ENCODE results near the gene ALDH18A1. TPM values are rescaled to one million over a fixed set of nuclear protein-coding genes. Genes with fewer than 3 reads are reported as not detected.

ALDH18A1 gene
- total RNA-seq, 4 donors from 2014 or later, result 2.6 to 6.7 (median 5.7) TPM

DNA sequence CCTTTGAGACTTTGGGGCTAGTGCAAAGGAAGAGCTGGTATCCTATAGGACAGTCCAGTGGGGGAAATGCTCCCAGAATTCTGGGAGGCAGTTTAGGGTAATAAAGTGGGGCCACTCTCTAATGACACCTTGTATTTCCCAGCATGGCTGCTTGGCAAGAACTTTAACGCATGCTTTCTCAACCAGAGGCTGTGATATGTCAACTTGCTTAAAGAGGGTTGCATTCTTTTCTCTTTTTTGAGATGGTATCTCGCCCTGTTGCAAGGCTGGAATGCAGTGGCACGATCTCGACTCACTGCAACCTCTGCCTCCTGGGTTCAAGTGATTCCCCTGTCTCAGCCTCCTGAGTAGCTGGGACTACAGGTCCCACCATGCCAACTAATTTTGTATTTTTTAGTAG lies 38.4 kb downstream of the ALDH18A1 start:
- Histone ChIP-seq H3K27ac (no peak overlapping the region), H3K9me3 (no peaks in the 10 kb centered on the region), H3K4me3 (no peak overlapping the region), H3K36me3 (peaks cover 0 to 28% of the 10 kb centered on the region in 2 donors), H3K27me3 (no peaks in the 10 kb centered on the region), H3K4me1 (no peaks in the 10 kb centered on the region)
- TF ChIP-seq POLR2A (IDR thresholded peaks at IDR 0.05), result no peak
- TF ChIP-seq, protein P1, sequence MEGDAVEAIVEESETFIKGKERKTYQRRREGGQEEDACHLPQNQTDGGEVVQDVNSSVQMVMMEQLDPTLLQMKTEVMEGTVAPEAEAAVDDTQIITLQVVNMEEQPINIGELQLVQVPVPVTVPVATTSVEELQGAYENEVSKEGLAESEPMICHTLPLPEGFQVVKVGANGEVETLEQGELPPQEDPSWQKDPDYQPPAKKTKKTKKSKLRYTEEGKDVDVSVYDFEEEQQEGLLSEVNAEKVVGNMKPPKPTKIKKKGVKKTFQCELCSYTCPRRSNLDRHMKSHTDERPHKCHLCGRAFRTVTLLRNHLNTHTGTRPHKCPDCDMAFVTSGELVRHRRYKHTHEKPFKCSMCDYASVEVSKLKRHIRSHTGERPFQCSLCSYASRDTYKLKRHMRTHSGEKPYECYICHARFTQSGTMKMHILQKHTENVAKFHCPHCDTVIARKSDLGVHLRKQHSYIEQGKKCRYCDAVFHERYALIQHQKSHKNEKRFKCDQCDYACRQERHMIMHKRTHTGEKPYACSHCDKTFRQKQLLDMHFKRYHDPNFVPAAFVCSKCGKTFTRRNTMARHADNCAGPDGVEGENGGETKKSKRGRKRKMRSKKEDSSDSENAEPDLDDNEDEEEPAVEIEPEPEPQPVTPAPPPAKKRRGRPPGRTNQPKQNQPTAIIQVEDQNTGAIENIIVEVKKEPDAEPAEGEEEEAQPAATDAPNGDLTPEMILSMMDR (IDR thresholded peaks at IDR 0.05 in 4 of 5, conservative IDR thresholded peaks at IDR 0.05 in 1 of 5), result no peak
- ATAC-seq (no peak), DNase-seq (no peak)
- in situ Hi-C loops (cut with MboI; ENCODE audit: low sequenced_read_pairs in 4 of 4), result loop anchor here in 3 of 4 donors (10.0 to 25.0 kb wide), 3 partner anchors 381 to 406 kb away; no protein-coding TSS in a partner anchor
- intact Hi-C loops (cut with DNase I; ENCODE audit: low total_unique reads), result no loop called here

DNA sequence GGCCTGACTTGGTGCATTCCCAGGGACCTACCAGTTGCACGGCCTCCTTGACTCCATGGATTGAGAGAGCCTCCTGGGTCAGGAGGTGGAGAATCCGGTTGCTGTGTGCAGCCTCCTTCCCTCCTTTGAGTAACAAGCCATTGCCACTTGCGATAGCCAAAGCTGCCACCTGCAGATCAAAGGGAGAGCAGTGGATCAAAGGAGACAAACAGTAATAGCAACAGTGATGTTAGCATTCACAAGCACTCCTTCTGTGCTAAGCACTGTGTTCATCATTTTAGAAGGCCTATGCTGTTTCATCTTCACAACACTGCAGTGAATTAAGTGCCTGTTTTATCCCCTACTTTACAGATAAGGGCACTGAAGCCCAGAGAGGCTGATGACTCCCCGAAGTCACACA lies 40.1 kb downstream of the ALDH18A1 start:
- Histone ChIP-seq H3K4me3 (no peak overlapping the region), H3K9me3 (no peaks in the 10 kb centered on the region), H3K36me3 (peaks cover 0 to 28% of the 10 kb centered on the region in 2 donors), H3K27me3 (no peaks in the 10 kb centered on the region), H3K27ac (no peak overlapping the region), H3K4me1 (no peaks in the 10 kb centered on the region)
- DNase-seq (no peak), ATAC-seq (no peak)
- intact Hi-C loops (cut with DNase I; ENCODE audit: low total_unique reads), result no loop called here
- in situ Hi-C loops (cut with MboI; ENCODE audit: low sequenced_read_pairs in 4 of 4), result loop anchor here in 3 of 4 donors (10.0 to 25.0 kb wide), 3 partner anchors 379 to 404 kb away; no protein-coding TSS in a partner anchor
- TF ChIP-seq POLR2A (IDR thresholded peaks at IDR 0.05), result no peak
- TF ChIP-seq, protein P1 (IDR thresholded peaks at IDR 0.05 in 4 of 5, conservative IDR thresholded peaks at IDR 0.05 in 1 of 5), result no peak

DNA sequence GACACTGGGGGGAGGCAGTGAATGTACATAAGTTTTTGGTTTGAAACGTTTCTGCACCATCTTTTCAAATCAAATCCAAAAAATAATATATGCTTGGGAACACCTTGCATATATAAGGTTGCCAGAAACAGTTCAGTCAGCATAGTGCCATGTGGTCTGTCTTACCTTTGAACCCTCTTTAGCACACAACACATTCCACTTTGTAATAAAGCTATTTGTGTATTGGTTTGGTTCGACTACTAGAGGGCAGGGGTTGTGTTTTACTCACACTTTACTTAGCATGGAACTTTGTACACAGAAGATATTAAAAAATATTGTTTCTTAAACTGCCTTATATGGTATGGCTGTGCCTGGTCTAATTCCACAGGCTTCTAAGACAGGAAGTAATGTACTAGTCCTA lies 43.2 kb downstream of the ALDH18A1 start:
- in situ Hi-C loops (cut with MboI; ENCODE audit: low sequenced_read_pairs in 4 of 4) (loop anchor here in 3 of 4 donors (10.0 to 25.0 kb wide), 3 partner anchors 376 to 401 kb away; no protein-coding TSS in a partner anchor), intact Hi-C loops (cut with DNase I; ENCODE audit: low total_unique reads) (no loop called here)
- DNase-seq, result no peak

DNA sequence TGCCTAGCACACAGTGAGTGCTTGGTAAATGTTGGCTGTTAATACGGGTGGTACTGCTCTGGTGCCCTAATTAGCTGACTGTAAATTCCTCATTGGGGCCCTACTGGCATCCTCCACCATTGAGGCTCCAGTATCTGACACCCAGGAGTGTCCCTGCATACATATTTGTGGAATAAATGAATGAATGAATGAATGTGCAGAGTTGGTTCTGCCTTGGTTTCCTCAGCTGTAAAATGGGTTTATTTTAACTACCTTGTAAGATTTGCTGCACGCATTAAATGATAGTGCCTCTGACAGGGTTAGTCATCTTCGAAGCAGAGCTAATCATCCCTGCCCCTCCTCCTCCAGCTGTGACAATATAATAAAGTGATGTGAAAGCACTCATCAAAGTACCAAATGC lies 45.8 kb downstream of the ALDH18A1 start:
- intact Hi-C loops (cut with DNase I; ENCODE audit: low total_unique reads), result no loop called here
- ATAC-seq (no peak), DNase-seq (no peak)
- no peaks in the 10 kb centered on the region for H3K27me3 ChIP-seq
- no peaks in the 10 kb centered on the region for H3K9me3 ChIP-seq
- TF ChIP-seq, protein P1 (IDR thresholded peaks at IDR 0.05 in 4 of 5, conservative IDR thresholded peaks at IDR 0.05 in 1 of 5), result no peak
- TF ChIP-seq POLR2A (IDR thresholded peaks at IDR 0.05), result no peak
- peaks cover 0 to 34% of the 10 kb centered on the region in 2 donors for H3K36me3 ChIP-seq
- in situ Hi-C loops (cut with MboI; ENCODE audit: low sequenced_read_pairs in 4 of 4), result loop anchor here in 3 of 4 donors (10.0 to 25.0 kb wide), 3 partner anchors 373 to 398 kb away; no protein-coding TSS in a partner anchor
- H3K27ac ChIP-seq, result no peak overlapping the region
- H3K4me1 ChIP-seq, result no peaks in the 10 kb centered on the region
- no peak overlapping the region for H3K4me3 ChIP-seq

More for the DNA sequence above, 43.2 kb downstream of the ALDH18A1 start:
- TF ChIP-seq, protein P1 (IDR thresholded peaks at IDR 0.05 in 4 of 5, conservative IDR thresholded peaks at IDR 0.05 in 1 of 5), result no peak
- no peak for TF ChIP-seq POLR2A (IDR thresholded peaks at IDR 0.05)
- Histone ChIP-seq H3K9me3 (no peaks in the 10 kb centered on the region), H3K4me3 (no peak overlapping the region), H3K27ac (no peak overlapping the region), H3K36me3 (peaks cover 0 to 35% of the 10 kb centered on the region in 2 donors), H3K27me3 (no peaks in the 10 kb centered on the region), H3K4me1 (no peaks in the 10 kb centered on the region)
- no peak for ATAC-seq
